ENCODE results near the gene PARD3. TPM values are rescaled to one million over a fixed set of nuclear protein-coding genes. Genes with fewer than 3 reads are reported as not detected.

Gene PARD3
- total RNA-seq, 1 donor = 42.1 TPM

DNA sequence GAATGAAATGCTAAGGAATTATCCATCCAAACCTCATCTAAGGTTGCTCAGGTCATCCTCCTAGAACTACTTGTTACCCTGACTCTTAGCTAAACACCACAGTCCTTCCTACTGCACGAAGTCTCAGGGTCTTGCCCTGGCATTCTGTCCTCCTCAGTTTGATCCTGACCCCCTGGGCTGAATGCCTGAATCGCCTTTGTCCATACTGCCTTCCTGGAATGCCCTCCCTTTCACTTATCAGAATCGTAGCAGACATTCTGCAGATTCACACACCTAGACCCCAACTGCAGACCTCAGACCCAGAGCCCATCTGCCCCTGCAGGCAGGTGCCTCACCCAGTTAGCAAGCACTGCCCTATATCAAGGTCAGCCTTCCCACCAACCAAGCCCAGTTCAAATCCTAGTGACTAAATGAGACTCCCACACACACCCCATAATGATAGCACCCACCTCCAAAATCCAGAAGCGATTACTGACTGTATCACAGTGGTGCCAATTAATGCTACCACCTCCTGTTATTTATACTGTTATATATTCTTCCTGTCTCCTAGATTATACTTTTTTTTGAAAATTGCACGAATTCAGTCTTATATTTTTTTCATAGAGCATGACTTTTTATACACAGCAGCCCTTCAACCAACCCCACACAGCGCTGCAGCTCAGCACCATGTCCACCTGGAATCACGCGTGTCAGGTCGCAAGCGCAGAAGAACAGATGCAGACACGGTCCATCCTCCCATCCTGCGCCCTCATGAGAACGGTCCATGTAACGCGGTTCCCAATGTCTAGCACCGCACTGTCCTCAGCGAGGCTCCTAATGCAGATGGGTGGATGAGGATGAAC lies 3.7 kb downstream of the PARD3 start:
- no peak for DNase-seq (ENCODE audit: low read depth)
- H3K4me3 ChIP-seq (ENCODE audit: low read depth, low read length) = no peak overlapping the region
- TF ChIP-seq, protein P1, sequence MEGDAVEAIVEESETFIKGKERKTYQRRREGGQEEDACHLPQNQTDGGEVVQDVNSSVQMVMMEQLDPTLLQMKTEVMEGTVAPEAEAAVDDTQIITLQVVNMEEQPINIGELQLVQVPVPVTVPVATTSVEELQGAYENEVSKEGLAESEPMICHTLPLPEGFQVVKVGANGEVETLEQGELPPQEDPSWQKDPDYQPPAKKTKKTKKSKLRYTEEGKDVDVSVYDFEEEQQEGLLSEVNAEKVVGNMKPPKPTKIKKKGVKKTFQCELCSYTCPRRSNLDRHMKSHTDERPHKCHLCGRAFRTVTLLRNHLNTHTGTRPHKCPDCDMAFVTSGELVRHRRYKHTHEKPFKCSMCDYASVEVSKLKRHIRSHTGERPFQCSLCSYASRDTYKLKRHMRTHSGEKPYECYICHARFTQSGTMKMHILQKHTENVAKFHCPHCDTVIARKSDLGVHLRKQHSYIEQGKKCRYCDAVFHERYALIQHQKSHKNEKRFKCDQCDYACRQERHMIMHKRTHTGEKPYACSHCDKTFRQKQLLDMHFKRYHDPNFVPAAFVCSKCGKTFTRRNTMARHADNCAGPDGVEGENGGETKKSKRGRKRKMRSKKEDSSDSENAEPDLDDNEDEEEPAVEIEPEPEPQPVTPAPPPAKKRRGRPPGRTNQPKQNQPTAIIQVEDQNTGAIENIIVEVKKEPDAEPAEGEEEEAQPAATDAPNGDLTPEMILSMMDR (IDR thresholded peaks at IDR 0.05; ENCODE audit: insufficient read depth, low read length) = no peak

DNA sequence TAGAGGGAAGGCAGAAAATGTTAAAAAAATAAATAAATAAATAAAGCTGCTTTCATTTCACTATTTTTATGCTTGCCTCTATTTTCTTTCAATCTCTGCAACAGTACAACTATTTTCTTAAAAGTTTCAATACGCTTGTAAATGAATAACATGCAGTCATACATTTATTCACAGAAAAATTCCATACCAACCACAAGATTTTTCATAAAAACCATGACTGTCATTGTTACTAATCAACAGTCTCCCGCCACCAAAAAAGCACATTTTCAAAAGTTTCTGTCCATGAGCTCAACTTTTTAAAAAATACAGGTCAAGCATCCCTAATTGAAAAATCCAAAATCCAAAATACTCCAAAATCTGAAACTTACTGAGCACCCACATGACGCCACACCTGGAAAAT lies 5.3 kb downstream of the PARD3 start:
- TF ChIP-seq, protein P1 (IDR thresholded peaks at IDR 0.05; ENCODE audit: insufficient read depth, low read length) = no peak
- DNase-seq (ENCODE audit: low read depth) = peak; percentile 7
- H3K4me3 ChIP-seq (ENCODE audit: low read depth, low read length) = no peak overlapping the region

DNA sequence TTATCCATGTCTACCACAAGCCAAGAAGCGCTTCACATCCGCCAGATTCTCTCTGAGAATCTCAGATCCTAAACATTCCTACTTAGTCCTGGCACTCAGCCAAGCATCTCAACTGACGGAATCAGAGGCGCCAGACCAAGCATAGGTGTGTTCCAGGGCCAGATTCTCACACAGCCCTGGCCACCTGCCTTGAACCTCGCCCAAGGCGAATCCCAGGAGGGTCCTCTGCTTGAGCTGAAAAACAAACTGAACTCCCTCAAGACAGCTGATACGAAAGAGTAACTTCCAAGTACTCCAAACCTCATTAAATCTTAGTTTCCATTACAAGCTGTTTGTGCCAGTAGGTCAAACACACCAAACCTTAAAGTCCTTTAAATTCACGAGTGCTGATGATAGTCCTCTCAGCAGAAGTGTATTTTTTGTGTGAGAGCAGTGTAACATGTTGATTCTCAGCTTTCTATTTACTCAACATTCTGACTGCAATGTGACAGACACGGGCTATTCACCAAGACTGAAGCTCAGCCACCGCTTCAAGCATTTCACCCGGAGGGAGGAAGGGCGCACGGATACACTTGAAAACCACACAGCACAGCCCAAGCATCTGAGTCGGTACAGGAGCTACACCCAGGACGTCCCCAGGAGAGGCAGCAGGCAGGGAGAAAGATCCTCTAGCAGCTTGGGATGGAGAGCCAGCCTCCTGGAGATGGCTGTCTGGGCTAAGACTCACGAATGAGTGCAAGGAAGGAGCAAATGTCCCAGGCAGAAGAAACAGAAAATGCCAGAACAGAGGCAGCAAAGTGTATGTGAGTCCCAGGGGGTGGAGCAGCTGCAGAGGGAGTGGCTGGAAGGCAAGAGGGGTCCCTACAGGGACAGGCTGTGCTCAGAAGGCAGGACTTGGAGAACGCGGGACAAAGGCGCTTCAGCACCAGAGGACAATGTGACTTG lies 6.0 kb downstream of the PARD3 start:
- DNase-seq (ENCODE audit: low read depth) = peak; percentile 45
- TF ChIP-seq, protein P1 (IDR thresholded peaks at IDR 0.05; ENCODE audit: insufficient read depth, low read length) = no peak
- peak overlapping the region; percentile 55 for H3K4me3 ChIP-seq (ENCODE audit: low read depth, low read length)

DNA sequence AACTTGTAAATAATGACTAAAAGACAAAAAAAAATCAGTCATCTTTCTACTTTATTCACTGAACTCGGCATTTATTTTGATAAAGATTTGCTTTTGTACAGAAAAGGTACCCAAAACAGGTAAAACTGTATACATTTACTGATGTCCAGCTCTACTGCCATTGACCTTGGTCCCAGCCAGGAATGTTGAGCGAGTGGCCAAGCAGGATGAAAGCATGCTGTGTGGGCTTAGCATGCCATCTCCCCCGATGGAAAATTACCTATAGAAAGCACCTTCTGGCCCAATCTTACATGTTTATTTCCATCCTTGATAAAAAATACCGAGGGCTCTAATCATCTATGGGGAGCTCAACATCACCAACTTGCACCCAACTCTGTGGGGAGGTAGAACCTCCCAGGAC lies 6.8 kb downstream of the PARD3 start:
- TF ChIP-seq, protein P1 (IDR thresholded peaks at IDR 0.05; ENCODE audit: insufficient read depth, low read length) = no peak
- H3K4me3 ChIP-seq (ENCODE audit: low read depth, low read length) = no peak overlapping the region
- no peak for DNase-seq (ENCODE audit: low read depth)

DNA sequence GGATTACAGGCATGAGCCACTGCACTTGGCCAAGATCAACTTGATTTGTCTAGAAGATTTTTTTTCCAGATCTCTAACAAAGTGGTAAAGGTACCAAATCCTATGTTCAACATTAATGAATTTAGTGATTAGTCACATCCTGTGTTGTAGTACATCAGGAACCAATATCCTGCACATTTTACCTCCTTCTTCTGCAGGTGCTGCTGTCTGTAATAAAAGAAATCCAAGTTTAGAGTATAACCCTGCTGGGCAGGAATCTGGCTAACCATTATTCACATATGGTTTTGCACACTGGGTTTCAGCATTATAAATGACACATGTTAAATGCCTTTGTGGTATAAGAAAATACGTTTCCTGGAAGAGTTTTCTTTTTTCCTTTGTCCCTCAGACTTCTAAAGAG lies 10.8 kb downstream of the PARD3 start:
- H3K4me3 ChIP-seq (ENCODE audit: low read depth, low read length) = no peak overlapping the region
- TF ChIP-seq, protein P1 (IDR thresholded peaks at IDR 0.05; ENCODE audit: insufficient read depth, low read length) = no peak
- no peak for DNase-seq (ENCODE audit: low read depth)

DNA sequence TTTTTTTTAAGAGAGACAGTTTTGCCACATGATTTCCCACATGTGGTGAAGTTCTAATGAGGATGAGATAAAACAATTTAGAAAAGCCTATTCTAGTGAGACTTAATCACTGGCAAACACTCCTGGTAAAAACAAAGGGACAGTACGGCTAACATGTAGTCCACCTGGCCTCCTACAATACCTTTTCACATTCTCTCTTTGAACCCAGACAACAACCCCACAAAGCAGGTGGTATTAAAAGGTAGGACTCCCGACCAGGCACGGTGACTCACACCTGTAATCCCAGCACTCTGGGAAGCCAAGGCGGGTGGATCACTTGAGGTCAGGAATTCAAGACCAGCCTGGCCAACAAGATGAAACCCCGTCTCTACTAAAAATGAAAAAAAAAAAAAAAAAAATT lies 12.4 kb downstream of the PARD3 start:
- H3K4me3 ChIP-seq (ENCODE audit: low read depth, low read length) = no peak overlapping the region
- TF ChIP-seq, protein P1 (IDR thresholded peaks at IDR 0.05; ENCODE audit: insufficient read depth, low read length) = no peak
- DNase-seq (ENCODE audit: low read depth) = no peak
